HG02943 (cell line): Measurements from ENCODE around the gene CPTP.

Experiments
- ATAC-seq: cut with Tn5 transposase; IDR thresholded peaks from one replicate; pipeline ENCODE4 v1.9.1; 2021; ENCODE audit warnings: mild to moderate bottlenecking, low read depth, moderate library complexity; ENCODE audit not compliant: unreplicated experiment

Gene CPTP

GRCh38 chr1:1377540-1378205 lies 53.1 kb downstream of the CPTP start:
- ATAC-seq: no peak
